ENCODE measurements around the gene IFT81.

- no peak for TF ChIP-seq CTCF (IDR thresholded peaks at IDR 0.05)
- no peak for TF ChIP-seq POLR2A (IDR thresholded peaks at IDR 0.05)
Measured at GRCh38 chr12:110141389-110141788, 17.2 kb downstream of the IFT81 start.
